PFSK-1 (cell line): Measurements from ENCODE around the gene SRD5A3.

ENCODE experiments used
- FOXP2 ChIP-seq: optimal IDR thresholded peaks from 2 replicates; pipeline ENCODE3; 2011; ENCODE audit warnings: borderline replicate concordance, control low read depth, inconsistent platforms; ENCODE audit not compliant: insufficient read depth; ENCODE audit errors: extremely low read length, extremely low read depth
- POLR2AphosphoS5 ChIP-seq: IDR thresholded peaks from 2 replicates; pipeline ENCODE4 v1.6.1; 2012; ENCODE audit warnings: low read depth, mild to moderate bottlenecking, control low read depth, low read length, moderate library complexity
- SIN3A ChIP-seq: IDR thresholded peaks from 2 replicates; pipeline ENCODE4 v1.6.1; 2012; ENCODE audit warnings: mild to moderate bottlenecking, low read length, moderate library complexity, borderline replicate concordance; ENCODE audit not compliant: insufficient read depth
- TAF1 ChIP-seq: IDR thresholded peaks from 2 replicates; pipeline ENCODE4 v1.6.1; 2012; ENCODE audit warnings: low read length, control low read depth, borderline replicate concordance; ENCODE audit not compliant: insufficient read depth
- TF ChIP-seq, protein P1 (sequence below), 2 experiments: IDR thresholded peaks; 2 replicates each; pipeline versions ENCODE4 v1.6.1 to v1.8.0; 2011 to 2012; ENCODE audit warnings: low read depth in 2 of 2, low read length in 2 of 2, control low read depth in 1 of 2, inconsistent platforms in 1 of 2, mild to moderate bottlenecking in 1 of 2, moderate library complexity in 1 of 2; ENCODE audit not compliant: insufficient read depth in 1 of 2

Gene SRD5A3

DNA sequence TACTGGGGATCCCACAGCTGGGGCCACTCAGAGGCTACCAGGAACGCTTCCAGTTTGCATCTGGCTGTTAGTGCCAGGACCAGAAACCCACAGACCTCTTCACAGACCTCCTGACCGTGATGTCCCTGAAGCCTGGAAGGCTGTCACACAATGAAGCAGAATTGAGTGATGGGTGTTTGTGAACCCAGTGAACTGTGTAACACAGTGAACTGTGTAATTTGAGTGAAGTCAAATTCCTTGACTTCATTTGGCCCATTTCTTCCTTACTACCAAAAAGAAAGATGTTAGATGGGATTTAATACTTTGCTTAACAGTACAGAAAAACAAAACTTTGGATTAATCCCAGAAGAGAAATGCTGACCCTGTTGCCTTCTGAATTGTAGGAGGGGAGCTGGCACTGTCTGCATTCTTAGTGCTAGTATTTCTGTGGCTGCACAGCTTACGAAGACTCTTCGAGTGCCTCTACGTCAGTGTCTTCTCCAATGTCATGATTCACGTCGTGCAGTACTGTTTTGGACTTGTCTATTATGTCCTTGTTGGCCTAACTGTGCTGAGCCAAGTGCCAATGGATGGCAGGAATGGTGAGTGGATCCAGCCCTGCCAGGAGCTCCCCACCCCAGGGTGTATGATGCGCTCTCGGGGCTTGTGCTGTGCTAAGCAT is 17.8 kb downstream of the SRD5A3 start:
- TF ChIP-seq TAF1: no peak
- TF ChIP-seq POLR2AphosphoS5: no peak

DNA sequence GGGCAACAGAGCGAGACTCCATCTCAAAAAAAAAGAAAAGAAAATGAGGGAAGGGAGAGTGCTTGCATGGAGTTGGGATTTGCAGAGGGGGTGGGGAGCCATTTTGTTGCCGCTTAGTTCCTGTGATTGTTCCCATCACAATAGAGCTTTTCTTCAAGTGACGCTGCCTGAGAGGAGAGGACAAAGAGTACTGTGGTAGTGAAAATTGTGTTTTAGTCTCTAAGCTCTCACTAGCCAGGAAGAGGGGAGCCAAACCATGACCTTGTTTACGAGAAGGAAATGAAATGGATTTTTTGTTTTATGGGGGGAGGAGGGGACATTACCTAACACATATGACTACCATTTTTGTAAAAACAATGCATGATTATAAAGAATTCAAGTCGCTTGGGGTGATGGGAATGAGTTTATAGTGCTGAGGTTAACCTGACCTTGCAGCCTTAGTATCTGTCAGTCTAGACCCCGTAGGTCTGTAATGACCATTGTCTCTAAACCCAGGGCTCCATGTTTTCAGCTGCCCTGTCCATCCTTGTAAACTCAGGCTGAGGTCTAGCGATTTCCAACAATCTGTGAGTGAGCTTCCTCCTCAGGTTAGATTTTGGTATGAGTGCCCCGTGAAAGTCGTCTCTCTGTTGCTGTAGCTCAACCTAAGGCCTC is 18.8 kb downstream of the SRD5A3 start:
- TF ChIP-seq SIN3A (no peak), FOXP2 (no peak)

DNA sequence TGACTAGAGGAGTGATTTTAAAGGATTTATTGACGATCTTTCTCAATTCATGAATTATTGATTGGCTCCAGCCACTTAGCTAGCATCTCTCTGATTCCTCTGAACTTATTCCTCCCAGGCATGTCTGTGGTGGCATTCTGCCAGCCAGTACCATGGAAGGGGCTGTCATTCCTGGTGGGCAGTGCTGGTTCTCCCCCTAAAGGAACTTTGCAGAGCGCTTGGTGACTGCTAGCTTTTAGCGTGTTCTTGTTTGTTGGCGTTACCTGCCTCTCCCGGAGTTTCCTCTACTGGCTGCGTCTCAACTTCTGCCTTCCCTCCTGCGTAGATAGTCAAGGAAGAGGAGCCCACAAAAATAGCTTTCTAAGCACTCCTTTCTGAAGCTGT is 19.3 kb downstream of the SRD5A3 start:
- no peak for TF ChIP-seq POLR2AphosphoS5
- TF ChIP-seq FOXP2: no peak
- TF ChIP-seq, protein P1, sequence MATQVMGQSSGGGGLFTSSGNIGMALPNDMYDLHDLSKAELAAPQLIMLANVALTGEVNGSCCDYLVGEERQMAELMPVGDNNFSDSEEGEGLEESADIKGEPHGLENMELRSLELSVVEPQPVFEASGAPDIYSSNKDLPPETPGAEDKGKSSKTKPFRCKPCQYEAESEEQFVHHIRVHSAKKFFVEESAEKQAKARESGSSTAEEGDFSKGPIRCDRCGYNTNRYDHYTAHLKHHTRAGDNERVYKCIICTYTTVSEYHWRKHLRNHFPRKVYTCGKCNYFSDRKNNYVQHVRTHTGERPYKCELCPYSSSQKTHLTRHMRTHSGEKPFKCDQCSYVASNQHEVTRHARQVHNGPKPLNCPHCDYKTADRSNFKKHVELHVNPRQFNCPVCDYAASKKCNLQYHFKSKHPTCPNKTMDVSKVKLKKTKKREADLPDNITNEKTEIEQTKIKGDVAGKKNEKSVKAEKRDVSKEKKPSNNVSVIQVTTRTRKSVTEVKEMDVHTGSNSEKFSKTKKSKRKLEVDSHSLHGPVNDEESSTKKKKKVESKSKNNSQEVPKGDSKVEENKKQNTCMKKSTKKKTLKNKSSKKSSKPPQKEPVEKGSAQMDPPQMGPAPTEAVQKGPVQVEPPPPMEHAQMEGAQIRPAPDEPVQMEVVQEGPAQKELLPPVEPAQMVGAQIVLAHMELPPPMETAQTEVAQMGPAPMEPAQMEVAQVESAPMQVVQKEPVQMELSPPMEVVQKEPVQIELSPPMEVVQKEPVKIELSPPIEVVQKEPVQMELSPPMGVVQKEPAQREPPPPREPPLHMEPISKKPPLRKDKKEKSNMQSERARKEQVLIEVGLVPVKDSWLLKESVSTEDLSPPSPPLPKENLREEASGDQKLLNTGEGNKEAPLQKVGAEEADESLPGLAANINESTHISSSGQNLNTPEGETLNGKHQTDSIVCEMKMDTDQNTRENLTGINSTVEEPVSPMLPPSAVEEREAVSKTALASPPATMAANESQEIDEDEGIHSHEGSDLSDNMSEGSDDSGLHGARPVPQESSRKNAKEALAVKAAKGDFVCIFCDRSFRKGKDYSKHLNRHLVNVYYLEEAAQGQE (IDR thresholded peaks at IDR 0.05; ENCODE audit: insufficient read depth in 1 of 2, low read depth in 2 of 2, low read length in 2 of 2): no peak
- no peak for TF ChIP-seq SIN3A
- TF ChIP-seq TAF1: no peak

DNA sequence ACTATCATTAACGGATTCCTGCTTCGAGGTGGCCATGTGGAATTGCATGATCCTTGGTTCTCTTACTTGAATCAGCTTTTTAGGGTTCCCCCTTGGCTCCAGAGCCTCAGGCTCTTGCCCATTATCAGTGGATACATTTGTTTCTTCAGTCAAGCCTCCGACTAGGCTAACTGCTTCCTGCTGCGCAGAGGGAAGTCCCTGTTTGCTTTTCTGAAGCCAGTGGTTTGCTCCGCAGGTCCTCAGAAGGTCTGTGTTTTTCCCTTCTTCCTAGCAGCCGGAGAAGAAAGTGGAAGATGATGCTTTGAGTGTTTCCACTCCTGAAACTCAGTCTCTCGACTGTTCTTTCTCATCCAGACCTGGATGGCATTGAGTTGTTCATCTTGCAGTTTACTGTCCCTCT is 20.6 kb downstream of the SRD5A3 start:
- no peak for TF ChIP-seq TAF1
- TF ChIP-seq FOXP2: no peak
- TF ChIP-seq SIN3A: no peak

DNA sequence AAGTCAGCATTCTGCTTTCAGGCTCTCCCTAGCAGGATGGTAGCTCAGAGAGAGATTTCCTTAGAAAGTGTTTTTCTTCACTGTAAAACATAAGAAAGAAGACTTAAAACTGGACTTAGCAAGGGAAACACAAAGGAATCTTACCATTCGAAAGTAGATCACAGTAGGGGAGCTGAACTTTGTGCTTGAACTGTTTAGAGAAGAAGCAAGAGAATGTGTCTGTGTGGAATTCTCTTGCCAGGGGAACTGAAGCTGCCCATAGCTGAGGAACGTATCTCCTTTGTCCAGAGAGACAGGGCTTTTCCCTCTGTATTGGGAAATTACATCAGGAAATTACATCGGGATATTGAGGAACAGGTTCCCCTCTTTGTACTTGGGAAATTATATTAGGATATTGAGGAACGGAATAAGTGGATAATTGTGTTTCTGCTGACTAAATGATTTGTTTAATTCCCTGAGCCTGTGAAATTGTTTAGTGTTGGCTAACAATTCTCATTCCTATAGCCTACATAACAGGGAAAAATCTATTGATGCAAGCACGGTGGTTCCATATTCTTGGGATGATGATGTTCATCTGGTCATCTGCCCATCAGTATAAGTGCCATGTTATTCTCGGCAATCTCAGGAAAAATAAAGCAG is 21.2 kb downstream of the SRD5A3 start:
- TF ChIP-seq, protein P1 (IDR thresholded peaks at IDR 0.05; ENCODE audit: insufficient read depth in 1 of 2, low read depth in 2 of 2, low read length in 2 of 2): no peak
- TF ChIP-seq SIN3A: no peak
- no peak for TF ChIP-seq POLR2AphosphoS5
- TF ChIP-seq TAF1: no peak
- no peak for TF ChIP-seq FOXP2

DNA sequence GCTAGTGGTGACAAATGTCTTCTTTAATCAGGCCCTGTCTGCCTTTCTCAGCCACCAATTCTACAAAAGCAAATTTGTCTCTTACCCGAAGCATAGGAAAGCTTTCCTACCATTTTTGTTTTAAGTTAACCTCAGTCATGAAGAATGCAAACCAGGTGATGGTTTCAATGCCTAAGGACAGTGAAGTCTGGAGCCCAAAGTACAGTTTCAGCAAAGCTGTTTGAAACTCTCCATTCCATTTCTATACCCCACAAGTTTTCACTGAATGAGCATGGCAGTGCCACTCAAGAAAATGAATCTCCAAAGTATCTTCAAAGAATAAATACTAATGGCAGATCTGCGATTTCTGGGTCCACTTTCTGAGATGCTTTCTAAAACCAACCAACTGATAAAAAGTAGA is 23.9 kb downstream of the SRD5A3 start:
- no peak for TF ChIP-seq TAF1
- TF ChIP-seq POLR2AphosphoS5: no peak
- no peak for TF ChIP-seq SIN3A
- TF ChIP-seq, protein P1 (IDR thresholded peaks at IDR 0.05; ENCODE audit: insufficient read depth in 1 of 2, low read depth in 2 of 2, low read length in 2 of 2): no peak
- TF ChIP-seq FOXP2: no peak
